Measurements from ENCODE around the gene MOB2. TPM values are rescaled to one million over a fixed set of nuclear protein-coding genes. Genes with fewer than 3 reads are reported as not detected.

The MOB2 gene
- total RNA-seq, 1 donor from 2014 or later = 31.3 TPM

- H3K27ac Mint-ChIP-seq = no peak overlapping the region
- no peaks in the 10 kb centered on the region for H3K27me3 Mint-ChIP-seq (ENCODE audit: low read depth)
- peaks cover 9% of the 10 kb centered on the region for H3K9me3 Mint-ChIP-seq
- H3K4me1 Mint-ChIP-seq = peaks cover 17% of the 10 kb centered on the region
- TF ChIP-seq CTCF (IDR thresholded peaks at IDR 0.05; ENCODE audit: unreplicated experiment) = no peak
- peaks cover 13% of the 10 kb centered on the region for H3K36me3 Mint-ChIP-seq
- no peak for DNase-seq (ENCODE audit: low spot score in 2 of 2, unreplicated experiment in 2 of 2)
- no peak overlapping the region for H3K4me3 Mint-ChIP-seq
Observed at GRCh38 chr11:1499899-1500298, 13.3 kb upstream of the MOB2 start.

- Mint-ChIP-seq H3K9me3 (peaks cover 15% of the 10 kb centered on the region), H3K27me3 (ENCODE audit: low read depth) (no peaks in the 10 kb centered on the region), H3K4me3 (no peak overlapping the region), H3K4me1 (peaks cover 17% of the 10 kb centered on the region), H3K27ac (no peak overlapping the region), H3K36me3 (peaks cover 15% of the 10 kb centered on the region)
- no peak for TF ChIP-seq CTCF (IDR thresholded peaks at IDR 0.05; ENCODE audit: unreplicated experiment)
- DNase-seq (ENCODE audit: low spot score in 2 of 2, unreplicated experiment in 2 of 2) = peak in 1 of 2 experiments; percentile 5
Observed at GRCh38 chr11:1499261-1499890, 12.8 kb upstream of the MOB2 start.

GRCh38 chr11:1498262-1498661, 11.7 kb upstream of the MOB2 start:
- no peak for TF ChIP-seq CTCF (IDR thresholded peaks at IDR 0.05; ENCODE audit: unreplicated experiment)
- no peak for DNase-seq (ENCODE audit: low spot score in 2 of 2, unreplicated experiment in 2 of 2)
- Mint-ChIP-seq H3K27ac (no peak overlapping the region), H3K27me3 (ENCODE audit: low read depth) (no peaks in the 10 kb centered on the region), H3K36me3 (peaks cover 21% of the 10 kb centered on the region), H3K4me1 (peaks cover 17% of the 10 kb centered on the region), H3K9me3 (peaks cover 25% of the 10 kb centered on the region), H3K4me3 (no peak overlapping the region)

- H3K27ac Mint-ChIP-seq = no peak overlapping the region
- H3K36me3 Mint-ChIP-seq = peaks cover 21% of the 10 kb centered on the region
- H3K27me3 Mint-ChIP-seq (ENCODE audit: low read depth) = no peaks in the 10 kb centered on the region
- TF ChIP-seq CTCF (IDR thresholded peaks at IDR 0.05; ENCODE audit: unreplicated experiment) = no peak
- H3K4me1 Mint-ChIP-seq = peaks cover 11% of the 10 kb centered on the region
- peaks cover 25% of the 10 kb centered on the region for H3K9me3 Mint-ChIP-seq
- H3K4me3 Mint-ChIP-seq = no peak overlapping the region
- DNase-seq (ENCODE audit: low spot score in 2 of 2, unreplicated experiment in 2 of 2) = no peak
Observed at GRCh38 chr11:1497600-1497999, 11.0 kb upstream of the MOB2 start.

GRCh38 chr11:1496761-1497095, 10.1 kb upstream of the MOB2 start:
- Mint-ChIP-seq H3K9me3 (peaks cover 25% of the 10 kb centered on the region), H3K27me3 (ENCODE audit: low read depth) (no peaks in the 10 kb centered on the region), H3K36me3 (peaks cover 21% of the 10 kb centered on the region), H3K4me1 (peaks cover 11% of the 10 kb centered on the region), H3K4me3 (no peak overlapping the region), H3K27ac (no peak overlapping the region)
- no peak for DNase-seq (ENCODE audit: low spot score in 2 of 2, unreplicated experiment in 2 of 2)
- no peak for TF ChIP-seq CTCF (IDR thresholded peaks at IDR 0.05; ENCODE audit: unreplicated experiment)

Data from mesothelial cell of epicardium (in vitro differentiated cells).